H9 (cell line): Measurements from ENCODE around the gene ARHGAP45. TPM values are rescaled to one million over a fixed set of nuclear protein-coding genes. Genes with fewer than 3 reads are reported as not detected.

Experiments
- DNase-seq: peaks from one replicate; pipeline ENCODE4 v3.0.0-alpha.2; 2017
- H2AFZ ChIP-seq: one replicate; pipeline ENCODE4 v1.6.1; 2013; ENCODE audit warnings: mild to moderate bottlenecking, low read length, control low read depth, moderate library complexity
- H2AK5ac ChIP-seq: 2 replicates; pipeline ENCODE4 v1.6.1; 2013; ENCODE audit warnings: low read length, control low read depth, mixed read lengths; ENCODE audit not compliant: insufficient read length
- H2BK120ac ChIP-seq: one replicate; pipeline ENCODE4 v1.6.1; 2013; ENCODE audit warnings: low read depth, mild to moderate bottlenecking, low read length, control low read depth, inconsistent platforms; ENCODE audit not compliant: poor library complexity, severe bottlenecking
- H2BK12ac ChIP-seq: 2 replicates; pipeline ENCODE4 v1.6.1; 2013; ENCODE audit warnings: low read length, control low read depth, mixed read lengths, low read depth; ENCODE audit not compliant: insufficient read length
- H2BK15ac ChIP-seq: 2 replicates; pipeline ENCODE4 v1.6.1; 2013; ENCODE audit warnings: low read depth, low read length, control low read depth
- H2BK20ac ChIP-seq: one replicate; pipeline ENCODE4 v1.6.1; 2013; ENCODE audit warnings: low read depth, mild to moderate bottlenecking, low read length, control low read depth, inconsistent platforms; ENCODE audit not compliant: poor library complexity, severe bottlenecking
- H2BK5ac ChIP-seq: 2 replicates; pipeline ENCODE4 v1.6.1; 2013; ENCODE audit warnings: low read length, control low read depth, mixed read lengths; ENCODE audit not compliant: insufficient read length
- H3K14ac ChIP-seq: 2 replicates; pipeline ENCODE4 v1.6.1; 2013; ENCODE audit warnings: low read length, control low read depth; ENCODE audit not compliant: insufficient read depth
- H3K18ac ChIP-seq: 2 replicates; pipeline ENCODE4 v1.6.1; 2013; ENCODE audit warnings: low read depth, mild to moderate bottlenecking, mixed read lengths, low read length, control low read depth; ENCODE audit not compliant: insufficient read length
- H3K23ac ChIP-seq: 2 replicates; pipeline ENCODE4 v1.6.1; 2013; ENCODE audit warnings: low read length, control low read depth, mixed read lengths, low read depth; ENCODE audit not compliant: insufficient read length
- H3K23me2 ChIP-seq: 2 replicates; pipeline ENCODE4 v1.6.1; 2013; ENCODE audit warnings: low read depth, mild to moderate bottlenecking, mixed read lengths, low read length, control low read depth; ENCODE audit not compliant: insufficient read length, poor library complexity, severe bottlenecking
- H3K27ac ChIP-seq: 2 replicates; pipeline ENCODE4 v1.5.1; 2013; ENCODE audit warnings: low read length, control low read depth, mixed read lengths, low read depth; ENCODE audit not compliant: insufficient read length
- H3K27me3 ChIP-seq: 2 replicates; pipeline ENCODE4 v1.6.1; 2013; ENCODE audit warnings: low read length, control low read depth, inconsistent platforms; ENCODE audit not compliant: insufficient read depth
- H3K4ac ChIP-seq: 2 replicates; pipeline ENCODE4 v1.6.1; 2013; ENCODE audit warnings: low read depth, mild to moderate bottlenecking, control low read depth, inconsistent platforms, low read length, moderate library complexity
- H3K4me1 ChIP-seq: 2 replicates; pipeline ENCODE4 v1.6.1; 2013; ENCODE audit warnings: low read length, control low read depth, inconsistent platforms; ENCODE audit not compliant: insufficient read depth
- H3K4me2 ChIP-seq: 2 replicates; pipeline ENCODE4 v1.6.1; 2013; ENCODE audit warnings: low read length, control low read depth, mixed read lengths; ENCODE audit not compliant: insufficient read length, insufficient read depth
- H3K56ac ChIP-seq: 2 replicates; pipeline ENCODE4 v1.6.1; 2013; ENCODE audit warnings: low read depth, mild to moderate bottlenecking, mixed read lengths, low read length, control low read depth; ENCODE audit not compliant: insufficient read length
- H3K79me1 ChIP-seq: 2 replicates; pipeline ENCODE4 v1.6.1; 2013; ENCODE audit warnings: low read depth, mild to moderate bottlenecking, moderate library complexity, low read length, control low read depth, inconsistent platforms; ENCODE audit not compliant: insufficient read depth, poor library complexity, severe bottlenecking
- H3K79me2 ChIP-seq: 2 replicates; pipeline ENCODE4 v1.6.1; 2013; ENCODE audit warnings: low read length, control low read depth, inconsistent platforms; ENCODE audit not compliant: insufficient read depth
- H3K9ac ChIP-seq: 2 replicates; pipeline ENCODE4 v1.6.1; 2013; ENCODE audit warnings: low read length, control low read depth, mixed read lengths; ENCODE audit not compliant: insufficient read length; ENCODE audit errors: extremely low read depth
- H3K9me3 ChIP-seq: one replicate; pipeline ENCODE4 v1.6.1; 2013; ENCODE audit warnings: low read depth, low read length, inconsistent platforms; ENCODE audit not compliant: control insufficient read depth
- H3T11ph ChIP-seq: one replicate; pipeline ENCODE4 v1.6.1; 2013; ENCODE audit warnings: mild to moderate bottlenecking, low read length, control low read depth, inconsistent platforms
- H4K20me1 ChIP-seq: one replicate; pipeline ENCODE4 v1.6.1; 2013; ENCODE audit not compliant: control insufficient read depth, insufficient read length, insufficient read depth
- H4K5ac ChIP-seq: 2 replicates; pipeline ENCODE4 v1.6.1; 2013; ENCODE audit warnings: low read depth, mild to moderate bottlenecking, mixed read lengths, low read length, control low read depth; ENCODE audit not compliant: insufficient read length
- H4K8ac ChIP-seq: replicated peaks from 2 replicates; pipeline ENCODE4 v1.6.1; 2013; ENCODE audit warnings: low read length, control low read depth, mixed read lengths, low read depth; ENCODE audit not compliant: insufficient read length
- H4K91ac ChIP-seq: 2 replicates; pipeline ENCODE4 v1.6.1; 2013; ENCODE audit warnings: low read depth, mild to moderate bottlenecking, moderate library complexity, mixed read lengths, low read length, control low read depth; ENCODE audit not compliant: insufficient read length
- H3K27ac Mint-ChIP-seq, 3 experiments: 2 replicates in 2 of 3; 3 replicates in 1 of 3; pipeline ENCODE4 v1.8.0; 2020 to 2021; ENCODE audit warnings: mixed read lengths in 3 of 3, mild to moderate bottlenecking in 1 of 3, moderate library complexity in 1 of 3
- H3K27me3 Mint-ChIP-seq: 2 replicates; pipeline ENCODE4 v1.8.0; 2021; ENCODE audit warnings: low read depth, mild to moderate bottlenecking, moderate library complexity, mixed read lengths
- H3K36me3 Mint-ChIP-seq, 3 experiments: 2 replicates in 2 of 3; 3 replicates in 1 of 3; pipeline ENCODE4 v1.8.0; 2020 to 2021; ENCODE audit warnings: low read depth in 3 of 3, mixed read lengths in 3 of 3; ENCODE audit not compliant: insufficient read depth in 1 of 3
- H3K4me1 Mint-ChIP-seq, 2 experiments: 2 replicates each; pipeline ENCODE4 v1.8.0; 2020; ENCODE audit warnings: mixed read lengths in 2 of 2
- H3K4me3 Mint-ChIP-seq, 2 experiments: 2 replicates in 1 of 2; 3 replicates in 1 of 2; pipeline ENCODE4 v1.8.0; 2020 to 2021; ENCODE audit warnings: mild to moderate bottlenecking in 2 of 2, mixed read lengths in 2 of 2, moderate library complexity in 1 of 2
- H3K9me3 Mint-ChIP-seq, 2 experiments: 2 replicates in 1 of 2; 3 replicates in 1 of 2; pipeline ENCODE4 v1.8.0; 2020; ENCODE audit warnings: mild to moderate bottlenecking in 2 of 2, mixed read lengths in 2 of 2, moderate library complexity in 1 of 2
- CTCF ChIP-seq: fragments of 200-600 bp; sonication (generic); conservative IDR thresholded peaks from 3 replicates; pipeline ENCODE4 v1.8.0; 2021; ENCODE audit warnings: antibody characterized with exemption, mild to moderate bottlenecking
- WGBS: extraction: QIAGEN DNeasy Blood & Tissue Kit; methylation state at CpG from one replicate; pipeline ENCODE4 v1.1.7; 2013; ENCODE audit warnings: missing lambda C conversion rate, low lambda C conversion rate, mixed read lengths; ENCODE audit not compliant: insufficient read length; ENCODE audit errors: extremely low coverage; 5-methylcytosine and 5-hydroxymethylcytosine counted together
- total RNA-seq: library from RNA; stranded (reverse); gene quantifications from 2 replicates; pipeline ENCODE4 v1.2.1, GENCODE V29; 2021

The ARHGAP45 gene
- total RNA-seq, 1 experiment from 2014 or later, result 39.8 TPM

- H3K4me3 Mint-ChIP-seq, result peak overlapping the region; percentile 53 to 56; a peak in 4 of 5 replicates
- no peak overlapping the region for H4K5ac ChIP-seq
- H3T11ph ChIP-seq, result no peak overlapping the region
- H2BK20ac ChIP-seq, result no peak overlapping the region
- no CpG with 5 or more reads among the region's 45 CpGs for WGBS
- H3K4me2 ChIP-seq, result no peak overlapping the region
- H3K14ac ChIP-seq, result no peak overlapping the region
- H3K4me1 Mint-ChIP-seq, result peaks cover 15 to 29% of the 10 kb centered on the region in 2 experiments
- no peak overlapping the region for H3K23ac ChIP-seq
- no peak overlapping the region for H4K91ac ChIP-seq
- no peaks in the 10 kb centered on the region for H3K79me2 ChIP-seq
- peaks cover 0 to 10% (median 3%) of the 10 kb centered on the region in 3 experiments; a peak in 4 of 7 replicates for H3K36me3 Mint-ChIP-seq
- peaks cover 23% of the 10 kb centered on the region for H3K23me2 ChIP-seq
- no peaks in the 10 kb centered on the region for H3K9me3 Mint-ChIP-seq
- no peaks in the 10 kb centered on the region for H3K79me1 ChIP-seq
- H3K4ac ChIP-seq, result no peak overlapping the region
- H3K9ac ChIP-seq, result no peak overlapping the region
- H2AK5ac ChIP-seq, result no peak overlapping the region
- DNase-seq, result no peak
- H2AFZ ChIP-seq, result no peak overlapping the region
- H3K27ac Mint-ChIP-seq, result no peak overlapping the region; a peak in 1 of 7 replicates
- H3K18ac ChIP-seq, result no peak overlapping the region
- H2BK15ac ChIP-seq, result no peak overlapping the region
- no peak overlapping the region for H4K8ac ChIP-seq
- H2BK120ac ChIP-seq, result no peak overlapping the region
- no peak overlapping the region for H2BK12ac ChIP-seq
- H3K27me3 Mint-ChIP-seq, result peaks cover 52% of the 10 kb centered on the region
- TF ChIP-seq CTCF, result no peak
- peaks cover 5% of the 10 kb centered on the region; the same call in 1 of the 2 replicates for H3K4me1 ChIP-seq
- no peaks in the 10 kb centered on the region; the same call in 1 of the 2 replicates for H3K27me3 ChIP-seq
- no peak overlapping the region for H3K56ac ChIP-seq
- no peaks in the 10 kb centered on the region for H4K20me1 ChIP-seq
- no peak overlapping the region for H3K27ac ChIP-seq
- H3K9me3 ChIP-seq, result no peaks in the 10 kb centered on the region
- H2BK5ac ChIP-seq, result no peak overlapping the region
Measured at GRCh38 chr19:1068009-1069001, 1.3 kb downstream of the ARHGAP45 start.
